Spleen (tissue), 11 donors: ENCODE results near the gene MPZ. TPM values are rescaled to one million over a fixed set of nuclear protein-coding genes. Genes with fewer than 3 reads are reported as not detected.

Experiments used
- DNase-seq: peaks from one replicate; pipeline ENCODE4 v3.0.0-alpha.2; 2020
- H3K27ac ChIP-seq, 8 donors: fragments of 200-600 bp; sonication (generic) in 7 of 8; 1 replicate in 4 of 8; 2 replicates in 4 of 8; pipeline versions ENCODE4 v1.5.0 to v1.8.0; 2016 to 2021; ENCODE audit warnings: inconsistent platforms in 4 of 8, mild to moderate bottlenecking in 4 of 8, moderate library complexity in 1 of 8
- H3K27me3 ChIP-seq, 7 donors: fragments of 200-600 bp; sonication (generic) in 6 of 7; replicated peaks in 1 of 7; 1 replicate in 4 of 7; 2 replicates in 3 of 7; pipeline versions ENCODE4 v1.5.0 to v1.8.0; 2016 to 2021; ENCODE audit warnings: inconsistent platforms in 3 of 7, mild to moderate bottlenecking in 1 of 7
- H3K36me3 ChIP-seq, 6 donors: fragments of 200-600 bp; sonication (generic) in 5 of 6; 1 replicate in 4 of 6; 2 replicates in 2 of 6; pipeline versions ENCODE4 v1.5.0 to v1.8.0; 2016 to 2021; ENCODE audit warnings: inconsistent platforms in 2 of 6
- H3K4me1 ChIP-seq, 6 donors: fragments of 200-600 bp; sonication (generic) in 5 of 6; 1 replicate in 3 of 6; 2 replicates in 3 of 6; pipeline versions ENCODE4 v1.5.0 to v1.8.0; 2016 to 2021; ENCODE audit warnings: inconsistent platforms in 3 of 6
- H3K4me3 ChIP-seq, 8 donors: fragments of 200-600 bp; sonication (generic) in 7 of 8; 1 replicate in 4 of 8; 2 replicates in 4 of 8; pipeline versions ENCODE4 v1.5.0 to v1.8.0; 2016 to 2021; ENCODE audit warnings: inconsistent platforms in 4 of 8, mild to moderate bottlenecking in 4 of 8, moderate library complexity in 2 of 8
- H3K9me3 ChIP-seq, 8 donors: fragments of 200-600 bp; sonication (generic) in 7 of 8; 1 replicate in 4 of 8; 2 replicates in 4 of 8; pipeline versions ENCODE4 v1.5.0 to v1.8.0; 2016 to 2021; ENCODE audit warnings: inconsistent platforms in 4 of 8
- CTCF ChIP-seq, 11 experiments: fragments of 200-600 bp in 7 of 11; fragments of 450-650 bp in 4 of 11; sonication (generic) in 4 of 11; IDR thresholded peaks in 8 of 11; conservative IDR thresholded peaks in 3 of 11; 1 replicate in 7 of 11; 2 replicates in 4 of 11; pipeline versions ENCODE4 v1.4.0 to v1.8.0; 2016 to 2021; ENCODE audit warnings: antibody characterized with exemption in 11 of 11, inconsistent platforms in 4 of 11, mild to moderate bottlenecking in 1 of 11
- POLR2A ChIP-seq, 3 donors: fragments of 450-650 bp; IDR thresholded peaks; one replicate each; pipeline ENCODE4 v1.5.1; 2017; ENCODE audit warnings: antibody characterized with exemption in 3 of 3, mild to moderate bottlenecking in 1 of 3
- POLR2AphosphoS5 ChIP-seq, 3 donors: sonication (generic); formaldehyde crosslinking; IDR thresholded peaks; one replicate each; pipeline ENCODE4 v1.5.1; 2017; ENCODE audit warnings: antibody characterized with exemption in 3 of 3
- WGBS, 5 donors: extraction: QIAGEN DNeasy Blood & Tissue Kit in 3 of 5; methylation state at CpG; one replicate each; pipeline versions ENCODE4 v1.1.5 to v1.1.7; 2013 to 2018; 5-methylcytosine and 5-hydroxymethylcytosine counted together
- intact Hi-C: fragments of 100-400 bp; cut with DNase I; formaldehyde crosslinking; loops from one replicate; pipeline ENCODE4 v1.15.0; 2023; ENCODE audit warnings: low total_unique reads
- polyA plus RNA-seq, 3 donors: library from polyadenylated mRNA; stranded (reverse); fragments of 200-250 nt; gene quantifications; one replicate each; pipeline ENCODE4 v1.2.1, GENCODE V29; 2013
- total RNA-seq, 7 donors: library from RNA; depleted of rRNA in 3 of 7; stranded (reverse); fragments of >200 nt in 3 of 7; fragmentation: NEBNext Ultra II Directional in 4 of 7; extraction: Animal tissue kit (Norgen Biotek cat#: 25700) in 4 of 7; gene quantifications; one replicate each; pipeline versions ENCODE4 v1.1.0 to v1.2.1, GENCODE V29; 2016 to 2021
- donor health status: healthy with polysubstance abuse.
- donor health status: DM: no; HTN: no; CAD: no; lungs with moderate emphysema.
- donor health status: DM: no; HTN: no; CAD: no.
- donor health status: Bipolar disorder and iron deficiency.
- donor health status: healthy.
- donor health status: DM: no; HTN: no; CAD: no.
- donor health status: DM: yes; HTN: yes; CAD: no.

The MPZ gene
- total and polyA plus RNA-seq, 10 donors, result 1.5 to 11.9 (median 6.9) TPM

DNA sequence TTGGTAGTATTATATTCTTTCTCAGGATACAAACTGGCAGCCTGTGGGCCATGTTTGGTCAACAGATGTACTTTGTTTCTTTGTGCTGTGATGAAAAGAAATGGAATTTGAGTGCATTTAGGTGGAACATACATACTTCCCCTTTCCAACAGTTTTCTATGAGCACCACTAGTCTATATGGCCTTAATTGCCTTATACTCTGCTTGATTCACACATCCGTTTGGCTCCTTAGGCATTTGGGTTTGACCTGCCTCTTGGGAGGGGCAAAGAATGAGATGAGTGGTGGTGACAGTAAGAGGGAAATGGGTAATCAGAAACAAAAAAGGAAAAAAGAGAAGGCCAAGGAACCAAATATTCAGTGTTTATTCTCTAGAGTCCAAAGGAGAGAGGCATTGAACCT lies 40.9 kb upstream of the MPZ start:
- Histone ChIP-seq H3K9me3 (no peaks in the 10 kb centered on the region), H3K4me1 (peaks cover 0 to 25% (median 5%) of the 10 kb centered on the region in 6 donors), H3K27me3 (no peaks in the 10 kb centered on the region), H3K36me3 (peaks cover 0 to 46% (median 8%) of the 10 kb centered on the region in 6 donors), H3K27ac (peak overlapping the region in 6 of 8 donors; percentile 48 to 84 (median 79)), H3K4me3 (no peak overlapping the region)
- DNase-seq, result no peak
- intact Hi-C loops, result no loop called here
- whole genome bisulfite sequencing, 5 donors, result 63 to 92% (median 77%) methylated on average over 1 of the region's 1 CpG
- no peak for TF ChIP-seq POLR2A (IDR thresholded peaks at IDR 0.05)
- TF ChIP-seq POLR2AphosphoS5 (IDR thresholded peaks at IDR 0.05), result no peak
- TF ChIP-seq CTCF (IDR thresholded peaks at IDR 0.05 in 8 of 11, conservative IDR thresholded peaks at IDR 0.05 in 3 of 11), result no peak

DNA sequence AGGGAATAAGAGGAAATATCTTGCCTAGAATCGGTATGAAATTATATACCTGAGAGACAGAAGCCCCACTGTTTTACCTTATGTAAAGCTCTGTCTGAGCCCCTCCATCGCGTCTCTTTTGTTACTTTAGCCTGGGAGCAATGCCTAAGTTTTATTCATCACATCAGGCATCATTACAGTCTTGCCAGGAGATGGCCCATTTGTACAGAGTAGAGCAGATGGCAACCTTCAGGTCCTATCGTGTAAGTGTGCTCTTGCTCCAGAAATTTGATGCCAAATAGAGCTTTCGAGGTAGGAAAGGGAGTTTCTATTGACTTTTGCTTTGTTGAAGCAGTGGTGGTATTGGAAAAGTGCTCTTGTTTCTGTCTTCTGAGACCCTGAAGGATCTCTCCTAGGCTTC lies 33.1 kb upstream of the MPZ start:
- WGBS, 5 donors, result 90 to 97% (median 96%) methylated on average over 5 of the region's 5 CpGs
- TF ChIP-seq CTCF (IDR thresholded peaks at IDR 0.05 in 8 of 11, conservative IDR thresholded peaks at IDR 0.05 in 3 of 11), result no peak
- no peak for TF ChIP-seq POLR2A (IDR thresholded peaks at IDR 0.05)
- no peak for TF ChIP-seq POLR2AphosphoS5 (IDR thresholded peaks at IDR 0.05)
- H3K27me3 ChIP-seq, result no peaks in the 10 kb centered on the region
- peaks cover 6 to 98% (median 50%) of the 10 kb centered on the region in 6 donors for H3K36me3 ChIP-seq
- no peaks in the 10 kb centered on the region for H3K9me3 ChIP-seq
- H3K4me3 ChIP-seq, result no peak overlapping the region
- H3K4me1 ChIP-seq, result no peaks in the 10 kb centered on the region
- DNase-seq, result no peak
- H3K27ac ChIP-seq, result no peak overlapping the region
- intact Hi-C loops, result no loop called here

- DNase-seq, result no peak
- Histone ChIP-seq H3K27me3 (no peaks in the 10 kb centered on the region), H3K36me3 (peaks cover 6 to 98% (median 48%) of the 10 kb centered on the region in 6 donors), H3K4me1 (peaks cover 0 to 5% (median 0%) of the 10 kb centered on the region in 6 donors), H3K4me3 (no peak overlapping the region), H3K27ac (no peak overlapping the region), H3K9me3 (no peaks in the 10 kb centered on the region)
- 92 to 97% (median 95%) methylated on average over 2 of the region's 2 CpGs for WGBS, 5 donors
- TF ChIP-seq POLR2AphosphoS5 (IDR thresholded peaks at IDR 0.05) (no peak), CTCF (IDR thresholded peaks at IDR 0.05 in 8 of 11, conservative IDR thresholded peaks at IDR 0.05 in 3 of 11) (no peak), POLR2A (IDR thresholded peaks at IDR 0.05) (no peak)
- intact Hi-C loops, result no loop called here
Observed at GRCh38 chr1:161342177-161342576, 32.4 kb upstream of the MPZ start.

DNA sequence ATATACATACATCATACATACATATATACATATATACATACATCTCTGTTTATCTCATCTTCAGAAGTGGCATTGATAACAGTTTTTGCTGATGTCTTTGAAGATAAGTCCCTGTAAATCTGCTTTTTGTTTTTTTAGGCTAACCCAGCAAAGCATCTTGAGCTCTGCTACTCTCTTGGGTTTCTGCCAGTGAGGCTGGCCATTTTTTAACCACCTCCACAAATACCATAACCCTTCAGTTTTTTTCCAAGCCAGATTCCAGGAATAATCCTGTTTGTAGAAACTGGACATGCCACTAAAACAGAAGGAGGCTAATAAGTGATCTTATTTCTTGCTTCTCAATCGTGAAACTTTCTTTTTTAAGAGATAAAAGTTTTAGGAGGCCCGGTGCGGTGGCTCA lies 26.0 kb upstream of the MPZ start:
- H3K27me3 ChIP-seq, result no peaks in the 10 kb centered on the region
- DNase-seq, result no peak
- H3K36me3 ChIP-seq, result peaks cover under 1 to 98% (median 54%) of the 10 kb centered on the region in 6 donors
- intact Hi-C loops, result no loop called here
- H3K4me1 ChIP-seq, result peaks cover 0 to 16% (median 0%) of the 10 kb centered on the region in 6 donors
- TF ChIP-seq CTCF (IDR thresholded peaks at IDR 0.05 in 8 of 11, conservative IDR thresholded peaks at IDR 0.05 in 3 of 11) (no peak), POLR2AphosphoS5 (IDR thresholded peaks at IDR 0.05) (no peak), POLR2A (IDR thresholded peaks at IDR 0.05) (no peak)
- H3K27ac ChIP-seq, result no peak overlapping the region
- no peak overlapping the region for H3K4me3 ChIP-seq
- H3K9me3 ChIP-seq, result no peaks in the 10 kb centered on the region
- WGBS, 5 donors, result 90 to 95% (median 93%) methylated on average over 3 of the region's 3 CpGs
